GM19468 (cell line): ENCODE data around the gene ARGLU1.
"Not testable (repeated sequence)": the region's sequence is repeated elsewhere in the genome, so short reads cannot be mapped to it uniquely, and the experiment has no call there.

Experiments used
- ATAC-seq: cut with Tn5 transposase; IDR thresholded peaks from one replicate; pipeline ENCODE4 v1.9.1; 2021; ENCODE audit warnings: mild to moderate bottlenecking, moderate library complexity, moderate number of reproducible peaks; ENCODE audit not compliant: unreplicated experiment; ENCODE audit errors: extremely low read depth

ARGLU1 gene, protein sequence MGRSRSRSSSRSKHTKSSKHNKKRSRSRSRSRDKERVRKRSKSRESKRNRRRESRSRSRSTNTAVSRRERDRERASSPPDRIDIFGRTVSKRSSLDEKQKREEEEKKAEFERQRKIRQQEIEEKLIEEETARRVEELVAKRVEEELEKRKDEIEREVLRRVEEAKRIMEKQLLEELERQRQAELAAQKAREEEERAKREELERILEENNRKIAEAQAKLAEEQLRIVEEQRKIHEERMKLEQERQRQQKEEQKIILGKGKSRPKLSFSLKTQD

DNA sequence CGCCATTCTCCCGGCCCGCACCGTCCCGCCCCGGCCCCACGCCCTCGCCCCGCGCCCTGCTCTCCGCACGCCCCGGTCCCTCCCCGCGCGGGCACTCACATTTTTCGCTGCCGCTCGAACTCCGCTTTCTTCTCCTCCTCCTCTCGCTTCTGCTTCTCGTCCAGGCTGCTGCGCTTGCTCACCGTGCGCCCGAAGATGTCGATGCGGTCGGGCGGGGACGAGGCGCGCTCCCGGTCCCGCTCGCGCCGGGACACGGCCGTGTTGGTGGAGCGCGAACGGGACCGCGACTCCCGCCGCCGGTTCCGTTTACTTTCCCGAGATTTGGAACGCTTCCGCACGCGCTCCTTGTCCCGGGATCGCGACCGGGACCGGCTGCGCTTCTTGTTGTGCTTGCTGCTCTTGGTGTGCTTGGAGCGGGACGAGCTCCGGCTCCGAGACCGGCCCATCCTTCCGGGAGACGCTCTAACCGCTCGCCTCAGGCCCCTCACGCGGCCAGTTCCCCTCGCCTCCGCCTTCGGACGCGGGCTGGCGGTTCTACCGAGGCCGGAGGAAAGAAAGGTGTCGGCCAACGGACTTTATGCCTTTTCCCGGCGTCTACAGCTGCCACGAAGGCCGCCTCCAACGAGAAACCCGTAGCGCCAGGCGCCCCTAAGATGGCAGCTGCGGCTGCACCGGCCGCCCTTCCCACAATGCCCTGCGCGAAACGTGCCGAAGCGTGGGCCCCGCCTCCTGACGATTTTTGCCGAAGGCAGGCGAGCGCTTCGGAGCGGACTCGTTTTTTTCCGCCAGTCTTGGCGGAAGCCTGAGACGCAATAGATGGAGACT, at the start of gene ARGLU1:
Gene ARGLU1, minus strand, starts transcription at position 664 of the 825 bp plus-strand sequence. Its CDS starts 218 bp downstream, at position 446.
- ATAC-seq: peak; percentile 73

DNA sequence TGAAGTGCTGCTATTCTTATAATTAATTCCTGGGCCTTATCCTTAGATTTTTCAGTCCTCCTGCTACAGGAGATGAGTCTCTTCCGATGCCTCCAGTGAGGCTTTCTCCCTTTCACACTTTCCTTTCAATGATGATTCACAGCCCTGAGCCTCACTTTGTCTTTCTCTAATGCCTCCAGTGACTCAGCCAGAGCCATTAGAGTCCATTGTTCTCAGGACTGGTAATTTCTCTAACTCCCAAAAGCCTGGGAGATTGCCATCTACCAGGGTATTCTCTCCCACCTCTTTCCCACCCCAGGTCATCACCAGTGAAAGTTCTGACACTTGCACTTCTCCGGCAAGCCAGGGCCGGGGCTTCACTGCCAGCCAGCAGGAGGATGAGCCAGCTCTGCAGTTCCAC, 49.6 kb upstream of the ARGLU1 start:
- ATAC-seq: no peak

DNA sequence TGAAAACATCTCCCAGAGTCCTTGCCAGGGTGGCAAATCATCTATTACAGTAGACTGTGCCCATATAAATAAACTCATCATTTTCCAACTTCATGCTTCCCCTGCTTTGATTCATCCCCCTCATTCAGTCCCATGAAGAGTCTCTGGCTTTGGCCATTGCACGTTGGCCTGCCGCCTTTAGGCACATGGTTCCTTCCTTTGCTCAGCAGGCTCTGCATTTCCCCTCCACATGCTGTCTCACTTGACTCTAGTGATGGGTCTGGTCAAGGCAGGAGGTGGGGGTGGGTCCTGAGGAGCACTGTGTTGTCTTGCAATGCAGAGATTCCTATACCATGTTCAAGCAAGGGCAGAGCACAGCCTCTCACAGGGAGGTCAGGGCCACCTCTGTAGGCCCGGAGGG, 48.8 kb upstream of the ARGLU1 start:
- no peak for ATAC-seq

DNA sequence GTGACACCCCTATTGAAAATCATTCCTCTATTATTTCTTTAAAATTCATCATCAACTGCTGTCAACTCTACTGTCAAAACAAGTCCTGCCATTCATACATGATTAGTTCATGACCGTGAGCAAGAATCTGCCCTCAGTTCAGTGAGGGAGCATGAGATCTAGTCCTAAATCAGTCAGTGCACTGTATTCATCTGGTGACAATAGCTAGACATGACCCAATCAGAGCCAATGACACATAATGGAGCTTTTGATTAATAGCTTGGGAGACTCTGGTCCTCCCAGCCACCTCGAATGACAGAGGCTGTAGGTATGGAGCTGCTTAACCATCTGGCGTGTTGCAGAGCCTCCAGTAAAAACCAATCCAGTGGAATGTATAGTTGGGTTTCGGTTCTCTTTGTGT, 46.9 kb upstream of the ARGLU1 start:
- no peak for ATAC-seq

DNA sequence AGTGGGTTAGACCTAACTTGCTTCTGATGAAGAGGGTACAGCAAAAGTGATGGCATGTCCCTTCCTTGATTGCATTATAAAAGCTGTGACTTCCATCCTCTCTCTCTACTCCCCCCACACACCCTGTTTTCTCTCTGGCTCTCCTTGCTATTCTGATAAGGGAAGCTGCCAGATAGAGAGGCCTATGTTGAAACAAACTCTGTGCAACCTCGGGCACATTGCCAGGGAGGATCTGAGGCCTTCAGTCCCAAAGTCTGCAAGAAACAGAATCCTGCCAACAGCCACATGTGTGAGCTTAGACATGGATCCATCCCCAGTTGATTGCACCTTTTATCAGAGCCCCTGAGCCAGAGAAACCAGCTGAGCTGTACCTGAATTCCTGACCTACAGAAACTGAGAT, 44.8 kb upstream of the ARGLU1 start:
- ATAC-seq: no peak

DNA sequence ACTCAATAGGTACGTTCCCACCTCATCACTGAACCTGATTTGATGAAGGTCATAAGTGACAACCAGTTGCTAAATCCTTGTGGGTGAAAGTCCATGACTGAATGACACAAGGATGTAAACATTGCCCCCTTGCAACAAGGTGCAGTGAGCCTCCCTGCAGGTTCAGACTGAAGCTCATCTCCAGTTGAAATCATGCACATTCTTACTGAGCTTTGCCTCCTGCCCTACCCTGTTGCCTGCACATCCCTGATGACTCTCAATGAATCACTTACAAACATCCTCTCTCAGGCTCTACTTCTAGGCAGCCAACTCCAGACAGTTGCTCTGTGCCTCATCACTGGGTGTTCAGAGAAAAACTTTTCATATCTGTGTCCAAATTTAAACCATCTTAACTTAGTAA, 42.5 kb upstream of the ARGLU1 start:
- ATAC-seq: no peak

DNA sequence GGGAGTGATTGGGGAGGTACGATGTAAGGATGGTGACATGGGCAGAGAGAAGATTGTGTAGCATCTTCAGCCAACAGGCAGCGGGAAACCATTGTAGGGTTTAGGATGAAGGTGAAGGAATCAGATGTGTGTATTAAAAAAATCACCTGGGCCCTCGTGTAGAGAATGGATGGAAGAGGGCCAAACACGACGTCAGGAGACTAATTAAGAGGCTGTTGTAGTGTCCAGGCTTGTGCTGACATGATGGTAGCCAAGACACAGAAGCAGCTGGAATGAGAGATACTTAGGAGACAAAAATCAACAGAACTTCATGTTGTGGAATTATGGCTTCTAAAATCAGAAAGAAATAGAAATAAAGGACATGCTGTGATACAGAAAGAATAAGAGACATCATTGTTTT, 41.2 kb upstream of the ARGLU1 start:
- ATAC-seq: no peak

DNA sequence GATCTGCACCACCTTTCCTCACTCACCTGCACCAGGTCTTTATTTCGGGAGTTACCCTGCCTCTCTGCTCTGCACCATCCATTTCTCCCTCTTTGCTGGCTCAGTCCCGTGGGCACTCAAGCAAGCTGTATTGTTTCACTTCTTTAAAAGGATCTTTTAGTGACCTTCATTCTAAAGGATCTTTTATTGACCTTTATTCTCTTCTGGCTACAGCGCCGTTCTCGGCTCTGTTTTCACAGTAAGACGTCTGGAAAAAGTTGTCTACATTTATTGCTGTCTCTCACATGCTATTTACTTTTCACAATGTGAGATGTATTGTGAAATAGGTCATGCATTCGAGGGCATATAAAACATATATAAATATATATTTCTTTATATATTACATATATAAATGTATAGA, 35.6 kb upstream of the ARGLU1 start:
- ATAC-seq: no peak

DNA sequence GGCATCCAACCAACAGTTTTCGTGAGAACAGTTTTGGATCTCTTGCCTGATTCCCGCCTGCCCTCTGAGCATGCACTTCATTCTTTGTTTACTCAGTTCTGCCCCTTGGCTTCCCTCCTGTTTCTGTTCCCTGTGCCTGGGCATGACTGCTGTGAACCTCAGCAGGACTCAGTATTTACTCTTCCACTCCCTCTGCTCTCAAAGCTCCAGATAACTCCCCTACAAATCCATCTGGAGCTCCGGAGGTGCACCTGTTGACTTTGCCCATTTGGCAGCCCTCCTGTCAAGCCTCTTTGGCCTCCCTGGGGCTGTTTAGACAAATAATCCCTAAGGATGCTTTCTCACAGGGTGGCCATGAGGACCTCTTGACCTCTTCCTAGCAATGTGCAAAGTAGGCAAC, 34.2 kb upstream of the ARGLU1 start:
- ATAC-seq: no peak

DNA sequence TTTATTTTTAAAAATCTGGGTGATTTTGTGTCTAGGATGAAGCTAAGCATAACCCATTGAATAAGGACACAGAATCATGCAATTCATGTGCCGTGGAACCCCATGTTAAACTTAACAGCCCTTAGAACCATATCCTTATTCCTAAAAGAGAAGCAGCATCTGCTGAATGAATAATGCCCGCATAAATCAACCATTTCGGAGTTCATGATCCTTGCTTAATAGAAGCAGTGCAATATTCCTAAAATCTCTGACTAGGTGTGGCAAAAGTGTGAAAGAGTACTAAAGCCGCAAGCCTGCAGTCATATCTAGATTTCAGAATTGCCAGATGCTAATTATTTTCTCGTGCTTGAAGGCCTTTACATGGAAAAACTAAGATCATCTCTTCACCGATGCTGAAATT, 33.6 kb upstream of the ARGLU1 start:
- ATAC-seq: no peak

DNA sequence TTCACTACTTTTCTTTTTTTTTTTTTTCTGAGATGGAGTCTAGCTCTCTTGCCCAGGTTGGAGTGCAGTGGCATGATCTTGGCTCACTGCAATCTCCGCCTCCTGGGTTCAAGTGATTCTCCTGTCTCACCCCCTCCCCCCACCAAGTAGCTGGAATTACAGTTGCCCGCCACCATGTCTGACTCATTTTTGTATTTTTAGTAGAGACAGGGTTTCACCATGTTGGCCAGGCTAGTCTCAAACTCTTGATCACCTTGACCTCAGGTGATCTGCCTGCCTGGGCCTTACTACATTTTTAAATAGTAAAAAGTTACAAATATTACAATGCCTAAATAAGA, 32.8 kb upstream of the ARGLU1 start:
- not testable (repeated sequence) for ATAC-seq

DNA sequence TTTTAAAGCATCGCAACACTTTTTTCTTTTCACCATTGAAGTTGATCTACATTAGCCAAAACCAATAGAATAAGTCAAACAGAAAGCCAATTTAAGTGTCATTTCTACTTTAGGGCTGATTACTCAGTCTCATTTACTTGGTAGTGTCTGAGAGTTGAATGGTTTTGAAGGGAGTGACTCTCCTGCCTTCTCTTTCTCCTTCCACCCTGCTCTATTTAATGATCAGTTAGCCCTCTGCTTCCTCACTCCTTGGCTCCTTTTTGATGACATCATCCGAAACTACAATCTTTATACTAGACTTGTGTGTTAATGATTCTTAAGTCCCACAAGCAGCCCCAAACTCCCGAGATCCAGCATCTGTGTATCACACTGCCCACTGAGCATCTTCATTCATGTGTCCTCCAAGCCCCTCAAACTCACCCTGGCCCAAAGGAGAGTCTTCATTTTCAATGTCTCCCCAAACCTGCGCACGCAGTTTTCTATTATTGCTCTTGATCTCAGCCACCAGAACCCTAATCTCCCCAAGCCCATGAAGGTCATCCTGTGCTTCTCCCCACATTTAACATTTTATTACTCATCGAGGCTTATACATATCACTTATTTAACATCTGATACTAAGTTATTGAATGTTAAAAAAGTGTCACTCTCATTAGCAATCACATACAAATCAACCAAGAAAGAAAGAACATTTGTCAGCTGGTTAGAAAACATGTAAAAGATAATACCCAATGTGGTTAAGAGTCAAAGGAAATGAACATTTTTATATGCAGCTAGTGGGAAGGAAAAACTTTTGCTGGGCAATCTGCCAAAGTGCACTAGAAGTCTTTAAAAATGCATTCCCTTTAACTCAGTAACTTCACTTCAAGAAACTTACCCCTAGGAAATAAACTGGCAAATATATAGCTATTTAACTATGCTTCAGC, 32.2 kb upstream of the ARGLU1 start:
- no peak for ATAC-seq

DNA sequence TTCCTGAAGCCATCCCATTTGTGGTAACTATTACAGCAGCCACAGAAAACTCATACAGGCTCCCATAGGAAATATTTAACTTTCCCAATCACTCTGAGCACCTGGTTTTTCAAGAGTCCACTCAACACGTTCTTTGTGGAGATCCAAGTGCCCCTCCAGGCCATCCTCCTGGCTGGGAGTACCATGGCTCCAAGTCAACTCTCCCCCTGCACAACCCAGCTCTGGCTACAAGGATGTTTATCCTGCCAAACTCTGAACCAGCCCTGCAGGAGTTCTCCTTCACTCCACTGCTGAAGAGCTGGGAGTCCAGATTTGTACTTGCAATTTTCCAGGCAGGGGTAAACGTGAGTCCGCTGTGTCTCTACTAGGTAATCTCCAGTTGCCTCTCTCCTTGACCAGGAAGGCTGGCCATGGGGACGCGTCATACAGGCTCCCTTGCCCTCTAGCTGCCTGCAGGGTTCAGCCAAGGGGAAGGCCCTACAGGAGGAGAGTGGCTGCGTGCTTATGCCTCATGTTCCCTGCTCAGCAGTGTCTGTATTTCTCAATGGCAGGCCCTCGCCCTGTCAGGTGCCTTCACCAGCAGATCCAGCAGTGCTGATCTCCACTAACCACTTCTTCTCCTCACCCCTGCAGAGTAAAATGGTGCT, 29.9 kb upstream of the ARGLU1 start:
- ATAC-seq: no peak

DNA sequence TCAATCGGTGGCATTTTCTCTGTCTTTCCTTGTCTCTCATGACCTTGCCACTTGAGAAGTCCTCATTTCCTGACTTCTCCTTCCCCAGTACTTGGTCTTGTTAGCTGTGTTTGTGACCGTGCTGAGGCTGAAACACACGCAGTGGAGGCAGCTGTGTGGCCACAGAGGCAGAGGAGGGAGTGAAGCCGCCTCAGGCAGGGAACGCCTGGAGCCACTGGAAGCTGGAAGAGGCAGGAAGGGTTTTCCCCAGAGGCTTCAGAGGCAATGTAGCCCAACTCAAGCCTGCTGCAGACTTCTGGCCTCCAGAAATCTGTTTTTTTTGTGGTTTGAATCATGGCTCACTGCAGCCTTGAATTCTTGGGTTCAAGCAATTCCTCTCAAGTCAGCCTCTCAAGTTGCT, 29.2 kb upstream of the ARGLU1 start:
- ATAC-seq: no peak

DNA sequence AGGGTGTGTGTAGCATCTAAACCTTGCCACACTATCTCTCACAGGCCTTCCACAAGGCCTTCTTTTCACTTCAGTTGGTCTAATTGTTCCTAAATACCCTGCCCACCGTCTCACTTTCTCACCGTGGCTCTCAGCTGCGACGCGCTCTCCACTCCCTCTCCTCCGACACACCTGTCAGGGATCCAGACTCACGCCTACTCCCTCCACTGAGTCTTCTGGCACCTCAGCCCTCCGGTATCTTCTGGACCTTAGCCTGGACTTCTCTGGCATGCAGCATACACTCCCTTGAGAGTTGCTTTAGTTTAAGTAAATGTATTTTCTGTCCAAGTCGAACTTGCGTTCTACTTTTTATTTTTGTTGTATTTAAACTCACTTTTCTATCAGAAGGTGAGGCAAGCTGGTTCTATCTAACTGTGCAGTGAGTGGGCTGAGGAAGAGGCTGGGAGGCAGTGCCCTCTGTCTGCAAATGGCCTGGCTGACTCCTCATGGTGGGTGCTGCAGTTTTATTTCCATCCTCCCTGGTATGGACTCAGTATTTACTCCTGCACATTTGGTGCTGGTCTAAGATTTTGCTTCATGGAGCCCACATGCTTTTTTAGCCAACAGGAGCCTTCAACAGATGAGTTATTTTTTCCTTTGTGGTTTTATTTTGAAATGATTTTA, 28.5 kb upstream of the ARGLU1 start:
- ATAC-seq: no peak

DNA sequence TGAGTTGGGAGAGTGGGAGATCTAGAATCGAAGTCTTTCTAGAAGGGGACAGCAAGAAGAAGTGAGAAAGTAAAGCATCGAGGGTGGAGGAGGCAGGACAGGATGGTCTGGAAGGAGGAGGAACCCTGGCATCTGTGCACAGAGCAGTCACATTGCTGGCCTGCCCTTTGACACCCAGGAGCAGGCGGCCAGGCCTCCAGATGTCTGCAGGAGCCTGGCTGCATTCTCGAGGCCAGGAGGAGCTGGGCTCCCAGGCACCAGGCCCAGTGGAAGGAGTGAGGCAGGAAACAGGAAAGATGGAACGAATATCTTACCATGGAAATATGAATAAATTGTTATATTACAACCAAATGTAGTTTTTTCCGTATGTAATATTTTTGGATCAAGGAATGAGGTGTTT, 27.7 kb upstream of the ARGLU1 start:
- no peak for ATAC-seq

DNA sequence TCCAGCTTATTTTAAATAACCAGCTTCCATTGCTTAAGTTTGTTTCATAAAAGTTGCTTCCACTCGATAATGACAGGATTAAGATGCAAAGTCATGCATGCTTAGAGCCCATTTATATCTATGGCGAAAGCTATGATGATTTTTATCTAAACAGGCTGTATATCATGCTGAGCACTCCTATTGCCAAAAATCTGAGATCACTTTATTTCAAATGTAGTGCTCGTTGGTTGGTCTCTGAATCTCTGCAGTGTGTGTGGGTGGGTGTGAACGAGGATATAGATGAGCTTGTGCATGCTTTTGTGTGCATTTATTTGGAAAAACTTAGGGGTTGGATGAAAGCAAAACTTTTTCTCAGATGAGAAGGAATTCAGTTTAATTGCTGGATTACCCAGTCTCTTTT, 27.0 kb upstream of the ARGLU1 start:
- ATAC-seq: no peak

DNA sequence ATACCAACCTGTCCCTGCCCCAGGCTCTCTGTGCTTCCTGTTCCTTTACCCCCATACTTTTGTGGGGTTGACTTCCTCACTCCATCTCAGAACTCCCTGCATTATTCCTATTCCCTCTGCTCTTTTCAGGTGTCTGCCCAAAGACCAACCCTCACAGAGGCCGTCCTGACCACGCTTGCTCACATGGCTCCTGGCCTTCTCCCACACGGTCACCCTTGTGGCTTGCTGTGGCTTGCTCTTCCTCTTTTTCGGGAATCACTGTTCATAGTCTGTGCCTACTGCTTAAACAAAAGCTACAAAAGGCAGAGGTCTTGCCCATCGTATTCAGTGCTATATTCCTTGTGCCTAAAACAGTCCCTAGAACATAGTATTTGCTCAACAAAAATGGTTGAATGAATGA, 25.2 kb upstream of the ARGLU1 start:
- ATAC-seq: no peak

DNA sequence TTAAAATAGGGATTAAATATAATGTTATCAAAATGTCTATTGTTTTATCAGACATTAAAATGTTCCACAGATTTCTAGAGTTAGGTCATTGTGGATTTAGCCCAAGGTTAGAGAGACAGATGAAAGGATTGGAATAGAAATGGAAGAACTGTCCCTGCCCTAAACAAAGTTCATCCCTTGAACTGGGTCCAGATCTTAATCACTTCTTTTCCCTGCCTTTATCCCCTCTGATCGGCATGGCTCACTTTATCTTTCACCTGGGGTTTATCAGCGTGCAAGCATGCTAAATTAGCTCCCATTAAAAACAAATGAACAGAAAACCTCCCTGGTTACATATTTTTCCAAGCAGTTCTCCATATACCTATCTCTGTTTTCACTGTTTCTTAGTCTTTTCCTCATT, 23.4 kb upstream of the ARGLU1 start:
- ATAC-seq: no peak

DNA sequence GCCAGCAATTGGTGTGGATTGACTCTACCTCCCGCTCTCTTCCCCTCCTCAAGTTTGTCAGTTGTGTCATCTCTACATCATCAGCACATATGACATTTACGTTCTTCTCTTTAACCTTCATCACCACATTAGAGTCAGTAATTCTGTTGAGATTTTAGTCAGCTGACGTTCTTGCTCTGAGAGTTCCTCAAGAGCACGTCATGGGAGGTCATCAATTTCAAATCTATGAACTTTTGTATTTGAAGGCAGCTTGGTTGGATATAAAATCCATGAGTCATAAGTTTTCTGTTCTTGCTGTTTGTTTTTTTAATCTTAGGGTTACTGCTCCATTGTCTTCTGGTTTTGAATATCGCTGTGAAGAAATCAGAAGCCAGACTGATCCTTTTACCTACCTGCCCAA, 21.8 kb upstream of the ARGLU1 start:
- ATAC-seq: no peak
